Right lobe of liver (tissue), 4 donors: ENCODE results near the gene CSNK1D.

Experiments used
- CTCF ChIP-seq, 4 donors: fragments of 200-600 bp in 3 of 4; fragments of 450-650 bp in 1 of 4; IDR thresholded peaks; one replicate each; pipeline versions ENCODE4 v1.5.1 to v1.8.0; 2016 to 2022; ENCODE audit warnings: antibody characterized with exemption in 4 of 4, mild to moderate bottlenecking in 2 of 4
- POLR2A ChIP-seq: fragments of 450-650 bp; IDR thresholded peaks from one replicate; pipeline ENCODE4 v1.6.1; 2017; ENCODE audit warnings: antibody characterized with exemption, mild to moderate bottlenecking
- donor health status: DM: no; HTN: no; CAD: no.
- donor health status: DM: no; HTN: no; CAD: no.
- donor health status: DM: no; HTN: yes; CAD: no.

GRCh38 chr17:82291582-82292250 is 18.2 kb upstream of the CSNK1D start:
- TF ChIP-seq POLR2A: no peak
- no peak for TF ChIP-seq CTCF (IDR thresholded peaks at IDR 0.05)
